Hindlimb muscle (tissue), 1 donor: ENCODE data around the gene MUC5AC. TPM values are rescaled to one million over a fixed set of nuclear protein-coding genes. Genes with fewer than 3 reads are reported as not detected.
"Not testable (repeated sequence)": the region's sequence is repeated elsewhere in the genome, so short reads cannot be mapped to it uniquely, and the experiment has no call there.

Experiments
- DNase-seq: peaks from one replicate; pipeline ENCODE4 v3.0.0-alpha.2; 2013
- polyA plus RNA-seq: library from polyadenylated mRNA; unstranded; fragments of 120-200 nt; gene quantifications from one replicate; pipeline ENCODE4 v1.2.1, GENCODE V29; 2013; ENCODE audit not compliant: insufficient read length

Gene MUC5AC
- polyA plus RNA-seq, 1 donor, result not detected

- DNase-seq, result no peak
Observed at GRCh38 chr11:1179641-1180040, 21.9 kb downstream of the MUC5AC start.

GRCh38 chr11:1180171-1180570 is 22.4 kb downstream of the MUC5AC start:
- no peak for DNase-seq

DNA sequence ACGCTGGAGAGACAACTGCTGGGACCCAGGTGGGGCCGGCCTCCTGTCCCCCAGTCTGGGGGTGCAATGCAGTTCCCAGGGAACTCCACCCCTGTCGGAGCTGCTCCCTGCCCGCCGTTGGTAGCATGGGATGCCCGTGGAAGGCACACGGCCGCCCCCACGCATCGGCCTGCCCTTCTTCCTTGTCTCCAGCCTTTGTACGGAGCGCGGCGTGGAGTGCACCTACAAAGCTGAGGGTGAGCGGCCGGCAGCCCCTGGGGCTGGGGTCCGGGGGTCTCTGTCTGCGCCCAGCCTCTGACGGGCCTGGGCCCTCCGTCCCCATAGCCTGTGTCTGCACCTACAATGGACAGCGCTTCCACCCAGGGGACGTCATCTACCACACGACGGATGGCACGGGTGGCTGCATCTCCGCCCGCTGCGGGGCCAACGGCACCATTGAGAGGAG is 23.2 kb downstream of the MUC5AC start:
- no peak for DNase-seq

GRCh38 chr11:1181420-1181819 is 23.7 kb downstream of the MUC5AC start:
- DNase-seq, result no peak

DNA sequence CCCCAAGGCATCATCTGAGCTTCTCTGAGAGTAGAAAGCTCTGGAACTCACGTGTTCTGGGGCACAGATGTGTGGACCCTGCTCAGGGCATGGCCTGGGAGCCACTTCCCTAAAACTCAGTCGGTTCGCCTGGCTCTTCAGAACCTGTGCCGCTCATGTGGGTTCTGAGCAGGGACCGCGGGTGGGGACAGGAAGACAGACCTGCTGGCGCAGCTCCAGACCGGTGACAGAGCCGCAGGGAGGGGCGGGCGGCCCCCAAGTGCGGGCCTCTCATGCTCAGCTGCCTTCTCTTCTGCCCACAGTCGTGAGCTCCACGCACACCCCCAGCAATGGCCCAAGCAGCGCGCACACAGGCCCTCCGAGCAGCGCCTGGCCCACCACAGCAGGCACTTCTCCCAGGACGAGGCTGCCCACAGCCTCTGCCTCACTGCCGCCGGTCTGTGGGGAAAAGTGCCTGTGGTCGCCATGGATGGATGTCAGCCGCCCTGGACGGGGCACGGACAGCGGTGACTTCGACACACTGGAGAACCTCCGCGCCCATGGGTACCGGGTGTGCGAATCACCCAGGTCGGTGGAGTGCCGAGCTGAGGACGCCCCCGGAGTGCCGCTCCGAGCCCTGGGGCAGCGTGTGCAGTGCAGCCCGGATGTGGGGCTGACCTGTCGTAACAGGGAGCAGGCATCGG is 24.2 kb downstream of the MUC5AC start:
- no peak for DNase-seq

- DNase-seq, result not testable (repeated sequence)
Observed at GRCh38 chr11:1184139-1184538, 26.4 kb downstream of the MUC5AC start.

DNA sequence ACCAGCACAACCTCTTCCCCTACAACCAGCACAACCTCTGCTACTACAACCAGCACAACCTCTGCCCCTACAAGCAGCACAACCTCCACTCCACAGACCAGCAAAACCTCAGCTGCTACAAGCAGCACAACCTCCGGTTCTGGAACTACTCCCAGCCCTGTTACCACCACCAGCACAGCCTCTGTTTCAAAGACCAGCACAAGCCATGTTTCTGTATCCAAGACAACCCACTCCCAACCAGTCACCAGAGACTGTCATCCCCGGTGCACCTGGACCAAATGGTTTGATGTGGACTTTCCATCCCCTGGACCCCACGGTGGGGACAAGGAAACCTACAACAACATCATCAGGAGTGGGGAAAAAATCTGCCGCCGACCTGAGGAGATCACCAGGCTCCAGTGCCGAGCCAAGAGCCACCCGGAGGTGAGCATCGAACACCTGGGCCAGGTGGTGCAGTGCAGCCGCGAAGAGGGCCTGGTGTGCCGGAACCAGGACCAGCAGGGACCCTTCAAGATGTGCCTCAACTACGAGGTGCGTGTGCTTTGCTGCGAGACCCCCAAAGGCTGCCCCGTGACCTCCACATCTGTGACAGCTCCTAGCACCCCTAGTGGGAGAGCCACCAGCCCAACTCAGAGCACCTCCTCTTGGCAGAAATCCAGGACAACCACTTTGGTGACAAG is 30.8 kb downstream of the MUC5AC start:
- DNase-seq, result not testable (repeated sequence)

DNA sequence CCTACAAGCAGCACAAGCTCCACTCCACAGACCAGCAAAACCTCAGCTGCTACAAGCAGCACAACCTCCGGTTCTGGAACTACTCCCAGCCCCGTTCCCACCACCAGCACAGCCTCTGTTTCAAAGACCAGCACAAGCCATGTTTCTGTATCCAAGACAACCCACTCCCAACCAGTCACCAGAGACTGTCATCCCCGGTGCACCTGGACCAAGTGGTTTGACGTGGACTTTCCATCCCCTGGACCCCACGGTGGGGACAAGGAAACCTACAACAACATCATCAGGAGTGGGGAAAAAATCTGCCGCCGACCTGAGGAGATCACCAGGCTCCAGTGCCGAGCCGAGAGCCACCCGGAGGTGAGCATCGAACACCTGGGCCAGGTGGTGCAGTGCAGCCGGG is 32.1 kb downstream of the MUC5AC start:
- not testable (repeated sequence) for DNase-seq

DNA sequence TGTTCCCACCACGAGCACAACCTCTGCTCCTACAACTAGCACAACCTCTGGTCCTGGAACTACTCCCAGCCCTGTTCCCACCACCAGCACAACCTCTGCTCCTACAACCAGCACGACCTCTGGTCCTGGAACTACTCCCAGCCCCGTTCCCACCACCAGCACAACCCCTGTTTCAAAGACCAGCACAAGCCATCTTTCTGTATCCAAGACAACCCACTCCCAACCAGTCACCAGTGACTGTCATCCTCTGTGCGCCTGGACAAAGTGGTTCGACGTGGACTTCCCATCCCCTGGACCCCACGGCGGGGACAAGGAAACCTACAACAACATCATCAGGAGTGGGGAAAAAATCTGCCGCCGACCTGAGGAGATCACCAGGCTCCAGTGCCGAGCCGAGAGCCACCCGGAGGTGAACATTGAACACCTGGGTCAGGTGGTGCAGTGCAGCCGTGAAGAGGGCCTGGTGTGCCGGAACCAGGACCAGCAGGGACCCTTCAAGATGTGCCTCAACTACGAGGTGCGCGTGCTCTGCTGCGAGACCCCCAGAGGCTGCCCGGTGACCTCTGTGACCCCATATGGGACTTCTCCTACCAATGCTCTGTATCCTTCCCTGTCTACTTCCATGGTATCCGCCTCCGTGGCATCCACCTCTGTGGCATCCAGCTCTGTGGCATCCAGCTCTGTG is 34.2 kb downstream of the MUC5AC start:
- not testable (repeated sequence) for DNase-seq

GRCh38 chr11:1192741-1193325 is 35.1 kb downstream of the MUC5AC start:
- DNase-seq, result no peak

GRCh38 chr11:1193326-1194230 is 35.8 kb downstream of the MUC5AC start:
- DNase-seq, result no peak

GRCh38 chr11:1194231-1194976 is 36.7 kb downstream of the MUC5AC start:
- no peak for DNase-seq

GRCh38 chr11:1194977-1195681 is 37.4 kb downstream of the MUC5AC start:
- DNase-seq, result no peak

- no peak for DNase-seq
Observed at GRCh38 chr11:1195682-1196515, 38.1 kb downstream of the MUC5AC start.

DNA sequence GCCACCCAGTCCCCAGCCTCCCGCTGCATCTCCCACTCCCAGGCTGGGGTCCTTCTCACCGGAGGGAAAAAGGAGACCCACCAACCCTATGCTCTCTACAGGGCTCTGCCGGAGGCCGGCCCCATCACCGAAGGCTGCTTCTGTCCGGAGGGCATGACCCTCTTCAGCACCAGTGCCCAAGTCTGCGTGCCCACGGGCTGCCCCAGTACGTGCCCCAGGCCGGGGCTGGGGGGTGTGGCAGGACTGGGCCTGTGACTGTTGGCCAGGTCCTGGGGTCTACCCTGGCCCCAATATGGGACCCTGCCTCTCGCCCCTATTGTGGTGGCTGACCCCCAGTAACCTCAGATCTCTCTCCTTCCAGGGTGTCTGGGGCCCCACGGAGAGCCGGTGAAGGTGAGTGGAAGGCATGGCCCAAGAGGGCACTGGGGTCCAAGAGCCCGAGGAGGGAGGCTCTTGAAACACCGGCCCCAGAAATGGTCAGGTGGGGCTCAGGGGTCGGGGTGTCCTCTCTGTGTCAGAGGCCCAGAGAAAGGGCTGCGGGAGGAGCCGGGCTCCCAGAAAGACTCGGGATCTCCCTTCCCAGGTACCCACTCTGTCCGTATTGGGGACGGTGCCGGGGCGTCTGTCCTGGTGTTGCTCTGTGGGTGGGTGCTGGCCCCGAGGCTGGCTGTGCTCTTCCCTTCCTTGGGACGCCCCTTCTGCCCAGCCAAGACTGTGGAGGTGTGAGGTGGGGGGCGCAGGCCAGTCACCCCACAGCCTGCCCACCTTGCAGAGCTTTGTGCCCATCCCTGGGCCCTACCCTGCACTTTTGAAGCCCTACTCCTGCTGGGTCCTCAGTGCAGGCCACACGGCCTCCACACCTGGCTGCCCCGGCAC is 39.0 kb downstream of the MUC5AC start:
- no peak for DNase-seq

GRCh38 chr11:1197431-1197885 is 39.7 kb downstream of the MUC5AC start:
- DNase-seq, result no peak

- DNase-seq, result no peak
Observed at GRCh38 chr11:1197886-1198560, 40.3 kb downstream of the MUC5AC start.
